OCI-LY1 (cell line): ENCODE measurements around the gene ACSF2.
"Not testable (repeated sequence)": the region's sequence is repeated elsewhere in the genome, so short reads cannot be mapped to it uniquely, and the experiment has no call there.

ENCODE experiments used
- CTCF ChIP-seq: fragments of 200-600 bp; sonication (generic), shearing (Covaris generic); IDR thresholded peaks from 2 replicates; pipeline ENCODE4 v1.5.1; 2017; ENCODE audit warnings: mild to moderate bottlenecking, antibody characterized with exemption, low read length, moderate library complexity, mixed read lengths
- EZH2 ChIP-seq: fragments of 200-600 bp; sonication (generic), shearing (Covaris generic); IDR thresholded peaks from 2 replicates; pipeline ENCODE4 v1.8.0; 2017; ENCODE audit warnings: borderline replicate concordance, mixed run types, mild to moderate bottlenecking, antibody characterized with exemption, low read length, moderate library complexity, mixed read lengths

GRCh38 chr17:50399591-50399990 is 26.4 kb upstream of the ACSF2 start:
- not testable (repeated sequence) for TF ChIP-seq CTCF, EZH2
